Measurements from ENCODE around the gene VPREB3.
A peak's percentile ranks its signal among the peaks of the same experiment; 100 is the strongest.

The VPREB3 gene, protein sequence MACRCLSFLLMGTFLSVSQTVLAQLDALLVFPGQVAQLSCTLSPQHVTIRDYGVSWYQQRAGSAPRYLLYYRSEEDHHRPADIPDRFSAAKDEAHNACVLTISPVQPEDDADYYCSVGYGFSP
- total RNA-seq: 0 reads per million in 2 donors

DNA sequence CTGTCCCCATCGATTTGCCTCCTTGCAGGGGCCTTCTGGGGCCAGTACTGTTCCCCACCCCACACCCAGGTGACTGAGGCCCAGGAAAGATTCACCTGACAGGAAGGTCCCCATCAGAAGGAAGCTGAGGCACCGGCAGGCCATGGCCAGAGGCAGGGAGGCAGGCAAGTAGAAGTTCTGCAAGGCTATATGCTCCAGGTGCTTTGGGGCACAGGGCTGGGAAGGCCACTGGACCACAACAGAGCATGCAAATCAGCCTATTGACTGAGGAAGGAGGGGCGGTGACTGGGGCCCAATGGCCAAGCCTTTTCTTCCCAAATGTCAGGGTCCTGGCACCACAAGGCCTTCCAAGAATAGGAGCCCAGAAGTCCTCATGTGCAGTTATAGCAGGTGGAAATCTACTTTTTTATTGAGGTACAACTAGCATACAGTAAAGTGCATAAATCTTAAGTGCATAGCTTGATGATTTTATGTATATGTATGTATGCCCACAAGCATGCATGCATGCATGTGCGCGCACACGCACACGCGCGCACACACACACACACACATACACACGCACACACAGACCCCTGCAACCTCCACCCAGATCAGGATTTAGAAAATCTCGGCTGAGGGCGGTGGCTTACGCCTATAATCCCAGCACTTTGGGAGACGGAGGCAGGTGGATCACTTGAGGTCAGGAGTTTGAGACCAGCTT is at the start of gene VPREB3:
VPREB3 (minus strand) TSS at position 206 of the 700 bp plus-strand sequence; CDS start at position 144, 62 bp downstream.
- no peak for DNase-seq

DNA sequence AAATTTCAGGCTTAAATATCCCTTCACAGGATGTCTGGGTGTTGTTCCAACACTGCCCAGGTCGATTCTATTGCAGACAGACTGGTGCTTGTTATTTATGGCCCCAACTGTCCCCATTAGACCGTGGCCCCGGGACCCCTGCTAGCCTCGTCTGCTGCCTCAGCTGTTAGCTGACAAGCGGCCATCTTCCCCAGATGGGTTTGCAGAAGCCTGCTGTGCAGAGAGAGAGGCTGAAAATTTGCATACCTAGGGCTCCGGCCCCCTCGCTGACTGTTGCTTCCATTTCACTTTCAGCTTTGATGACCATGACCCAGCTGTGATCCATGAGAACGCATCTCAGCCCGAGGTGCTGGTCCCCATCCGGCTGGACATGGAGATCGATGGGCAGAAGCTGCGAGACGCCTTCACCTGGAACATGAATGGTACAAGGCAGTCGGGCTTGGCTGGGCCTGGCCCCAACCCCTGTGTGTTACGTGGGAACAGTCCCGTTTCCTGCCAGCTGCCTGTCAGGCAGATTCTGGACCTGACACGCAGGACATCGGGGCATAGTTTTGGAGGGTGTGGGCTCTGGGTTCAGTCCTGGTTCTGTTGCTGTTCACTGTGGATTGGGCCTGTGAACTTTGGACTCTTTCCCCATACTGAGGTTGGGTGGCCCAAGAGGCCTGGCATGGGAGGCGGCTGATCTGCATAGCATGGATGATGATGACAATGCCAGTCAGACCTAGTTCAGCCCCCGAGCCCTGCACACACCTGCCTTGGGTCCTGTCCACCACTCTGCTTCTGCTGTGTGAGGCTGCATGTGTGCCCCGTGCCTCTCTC is 49.0 kb upstream of the VPREB3 start:
- DNase-seq: no peak

DNA sequence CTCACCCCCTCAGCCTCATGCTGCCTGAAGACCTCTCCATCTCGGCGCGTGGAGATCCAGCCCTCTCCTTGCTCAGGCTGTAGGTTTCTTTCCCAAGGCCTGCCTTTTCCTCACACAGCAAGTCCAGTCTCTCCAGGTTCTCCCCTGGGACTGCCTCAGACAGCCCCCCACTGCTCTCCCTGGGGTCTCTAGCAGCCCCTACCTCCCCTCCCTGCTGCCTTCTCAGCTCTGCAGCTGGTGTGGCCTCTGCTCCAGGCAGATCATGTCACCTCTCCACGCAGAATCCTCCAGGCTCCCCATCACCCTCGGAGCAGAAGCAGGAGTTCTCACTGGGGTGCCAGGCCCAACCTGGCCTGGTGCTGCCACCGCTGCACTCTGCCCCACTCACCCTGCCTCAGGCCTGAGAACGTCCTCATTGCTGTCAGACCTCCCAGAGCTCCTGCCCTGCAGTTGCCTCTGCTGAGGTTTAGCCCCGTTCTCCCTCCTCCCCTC is 47.7 kb upstream of the VPREB3 start:
- DNase-seq: no peak

DNA sequence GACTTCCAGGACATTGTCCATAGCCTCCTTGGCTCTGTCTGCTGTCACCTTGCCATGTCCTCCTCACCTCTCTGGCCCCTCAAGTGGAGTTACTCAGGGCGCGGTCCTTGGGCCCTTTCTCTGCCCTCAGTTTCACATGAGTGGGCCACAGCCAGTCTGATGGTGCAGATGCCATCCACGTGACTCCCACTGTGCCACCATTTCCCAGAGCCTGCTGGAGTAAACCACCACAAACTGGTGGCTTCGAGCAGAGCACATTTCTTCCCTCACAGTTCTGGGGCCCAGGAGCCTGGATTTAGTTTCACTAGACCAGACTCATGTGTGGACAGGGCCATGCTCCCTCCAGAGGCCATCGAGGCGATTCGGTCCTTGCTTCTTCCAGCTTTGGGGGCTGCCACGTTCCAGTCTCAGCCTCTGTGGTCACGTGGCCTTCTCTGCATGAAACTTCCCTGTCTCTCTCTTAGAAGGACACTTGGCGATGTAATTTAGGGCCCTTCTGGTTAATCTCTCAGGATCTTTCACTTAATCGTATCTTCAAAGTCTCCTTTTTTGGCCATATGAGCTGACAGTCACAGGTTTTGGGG is 47.1 kb upstream of the VPREB3 start:
- DNase-seq: no peak

DNA sequence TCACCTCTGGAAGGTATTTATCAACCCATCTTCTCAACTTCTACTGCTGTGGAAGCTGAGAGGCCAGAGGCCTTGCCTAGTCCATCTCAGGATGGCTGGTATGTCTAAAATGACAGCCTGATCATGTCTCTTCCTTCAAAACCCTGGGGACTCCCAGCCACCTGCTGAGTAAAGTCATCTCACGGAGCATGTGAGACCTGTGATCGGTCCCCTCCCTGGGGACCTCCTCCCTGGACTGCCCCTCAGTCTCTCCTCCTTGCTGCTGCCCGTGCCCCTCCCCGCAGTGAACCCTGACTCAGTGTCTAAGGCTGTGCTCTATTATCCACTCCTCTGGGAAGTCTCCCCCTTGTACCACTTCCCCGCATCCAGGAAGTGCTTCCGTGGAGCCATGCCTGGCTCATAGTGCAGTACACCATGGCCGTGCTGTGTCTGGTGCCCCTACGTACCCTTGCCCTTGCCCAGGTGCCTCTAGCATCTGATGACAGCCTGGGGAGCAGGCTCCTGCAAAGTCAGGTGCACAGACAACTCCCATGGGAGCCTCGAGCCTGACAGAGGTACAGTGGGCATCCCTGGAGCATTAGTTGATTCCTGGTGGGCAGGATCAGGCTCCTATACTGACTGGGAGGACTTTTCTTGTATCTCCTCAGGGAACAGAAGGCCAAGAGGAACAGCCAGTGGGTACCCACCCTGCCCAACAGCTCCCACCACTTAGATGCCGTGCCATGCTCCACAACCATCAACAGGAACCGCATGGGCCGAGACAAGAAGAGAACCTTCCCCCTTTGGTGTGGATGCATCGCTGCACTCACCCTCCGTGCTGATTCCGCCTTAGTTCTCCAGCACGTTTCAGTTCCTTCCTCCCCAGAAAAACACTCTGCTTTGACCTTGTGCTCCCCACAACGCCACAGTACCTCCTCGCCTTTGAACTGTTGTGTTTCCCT is 46.3 kb upstream of the VPREB3 start:
- no peak for DNase-seq

DNA sequence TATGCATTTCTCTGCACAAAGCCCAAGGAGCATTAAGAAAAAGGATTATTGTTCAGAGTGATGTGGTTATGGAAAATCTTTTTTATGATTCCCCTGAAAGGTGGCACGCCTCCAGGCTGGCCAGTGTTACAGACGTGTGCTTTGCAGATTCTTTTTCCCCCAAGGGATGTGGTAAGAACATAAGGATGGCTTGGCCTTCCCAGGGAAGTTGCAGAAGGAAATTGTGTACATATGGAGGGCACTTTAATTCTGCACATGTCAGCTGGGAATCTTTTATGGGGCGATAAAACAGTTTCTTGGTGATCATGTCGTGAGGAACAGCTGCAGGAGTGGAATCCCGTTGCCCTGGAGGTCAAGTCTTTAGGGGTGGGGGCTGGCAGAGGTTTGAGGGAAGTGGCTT is 42.2 kb upstream of the VPREB3 start:
- DNase-seq: no peak

DNA sequence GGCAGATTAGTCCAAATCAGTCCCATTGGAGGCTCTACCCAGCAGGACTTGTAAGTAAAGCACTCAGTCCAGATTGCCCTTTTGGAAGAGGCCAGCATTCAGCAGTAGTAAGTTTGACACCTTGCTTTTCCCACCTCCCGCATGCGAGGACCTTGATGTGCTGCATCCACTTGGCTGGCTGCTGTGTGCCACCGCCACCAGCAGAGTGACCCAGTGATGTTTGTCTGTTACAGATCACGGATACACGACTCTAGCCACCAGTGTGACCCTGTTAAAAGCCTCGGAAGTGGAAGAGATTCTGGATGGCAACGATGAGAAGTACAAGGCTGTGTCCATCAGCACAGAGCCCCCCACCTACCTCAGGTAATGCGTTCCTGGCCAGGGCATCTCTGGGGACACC is 39.1 kb upstream of the VPREB3 start:
- no peak for DNase-seq

DNA sequence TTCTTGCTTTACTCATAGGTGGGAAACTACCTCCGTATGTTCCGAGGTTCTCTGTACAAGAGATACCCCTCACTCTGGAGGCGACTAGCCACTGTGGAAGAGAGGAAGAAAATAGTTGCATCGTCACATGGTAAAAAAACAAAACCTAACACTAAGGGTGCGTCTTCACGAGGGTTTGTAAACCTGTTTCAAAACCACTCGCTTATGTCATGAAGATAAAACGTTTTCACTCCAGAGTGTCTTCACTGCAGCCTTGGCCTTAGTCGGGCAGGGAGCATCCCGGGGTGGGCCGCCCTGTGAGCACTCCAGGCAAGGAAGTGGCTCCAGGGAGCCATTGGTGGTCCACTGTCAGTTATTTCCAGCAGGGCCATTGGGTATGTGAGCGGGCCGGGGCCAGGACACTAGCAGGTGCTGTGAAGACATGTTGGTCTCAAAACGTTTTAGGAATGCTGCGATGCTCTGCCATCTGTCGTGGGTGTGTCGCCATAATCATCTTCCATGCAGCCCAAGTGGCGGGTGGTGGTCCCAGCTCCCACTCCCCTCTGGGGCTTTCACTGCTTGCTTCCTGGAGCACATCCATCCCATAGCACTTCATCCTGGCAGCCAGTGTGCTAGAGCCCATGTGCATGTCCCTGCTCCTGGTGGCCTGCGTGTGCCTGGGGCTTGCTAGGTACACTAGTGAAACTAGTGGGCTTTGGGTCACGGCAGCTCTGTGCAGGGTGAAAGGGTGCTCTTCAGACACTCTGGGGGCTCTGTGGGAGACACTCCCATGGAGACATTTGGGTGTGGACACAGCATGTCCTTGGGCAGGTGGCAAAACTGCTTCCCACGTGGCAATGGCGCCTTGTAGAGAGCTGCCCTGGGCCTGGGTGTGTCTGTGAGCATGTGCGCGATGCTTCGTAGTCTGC is 37.8 kb upstream of the VPREB3 start:
- DNase-seq: no peak

DNA sequence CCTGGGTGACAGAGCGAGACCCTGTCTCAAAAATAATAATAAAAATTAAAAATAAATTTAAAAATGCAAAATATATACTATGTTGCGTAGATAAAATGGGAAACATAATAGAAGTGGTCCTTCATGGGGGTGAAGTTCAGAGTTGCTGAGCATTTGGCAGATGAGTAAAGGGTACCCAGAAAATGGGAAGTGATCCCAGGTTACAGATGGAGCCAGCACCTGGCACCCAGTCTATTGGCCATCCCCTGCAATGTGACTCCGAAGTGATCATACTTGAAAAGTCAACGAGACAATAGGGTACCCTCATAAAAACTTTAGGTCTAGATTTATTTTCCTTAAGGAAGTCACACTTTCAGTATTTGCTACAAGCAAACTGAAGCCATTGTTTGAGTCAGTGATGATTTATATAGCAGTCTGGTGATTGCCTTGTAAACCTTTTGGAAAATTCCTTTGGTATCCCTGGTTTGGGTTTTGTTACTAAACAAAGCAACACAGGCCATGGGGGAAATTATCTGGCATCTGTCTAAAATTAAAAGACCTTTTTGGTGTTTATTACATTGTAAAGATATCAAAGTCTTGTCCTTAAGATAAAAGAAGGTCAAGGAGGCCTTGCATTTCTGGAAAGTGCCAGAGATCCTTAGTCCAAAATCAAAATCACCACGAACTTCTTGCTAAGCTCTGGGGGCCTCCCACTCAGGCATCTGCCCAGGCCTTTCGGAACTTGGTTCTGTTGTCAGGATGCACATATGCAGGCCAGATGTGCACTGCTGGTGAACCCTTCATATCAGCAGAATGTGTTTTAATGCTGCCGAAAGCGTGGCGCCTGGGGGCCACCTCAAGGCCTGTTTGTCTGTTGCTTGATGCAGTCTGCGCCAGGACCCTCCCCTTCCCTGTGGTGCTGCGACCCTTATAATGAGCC is 36.9 kb upstream of the VPREB3 start:
- DNase-seq: no peak

DNA sequence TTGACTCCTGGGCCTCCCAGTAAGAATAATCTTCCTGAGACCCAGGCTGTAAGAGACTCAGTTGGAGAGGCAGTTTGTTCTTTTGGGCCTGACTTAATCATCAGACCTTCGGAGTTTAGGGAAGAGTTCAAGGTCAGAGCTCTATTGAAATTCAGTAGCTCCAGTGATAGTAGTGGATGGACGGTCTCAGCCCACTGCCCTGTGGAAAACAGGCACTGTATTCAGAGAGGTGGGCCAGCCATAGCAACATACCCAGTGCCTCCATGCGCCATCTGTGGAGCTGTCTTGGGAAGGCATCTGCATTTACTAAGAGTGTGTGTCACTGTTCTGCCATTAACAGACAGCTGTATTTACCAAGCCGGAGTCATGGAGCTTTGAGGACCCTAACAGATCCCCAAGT is 35.4 kb upstream of the VPREB3 start:
- no peak for DNase-seq

DNA sequence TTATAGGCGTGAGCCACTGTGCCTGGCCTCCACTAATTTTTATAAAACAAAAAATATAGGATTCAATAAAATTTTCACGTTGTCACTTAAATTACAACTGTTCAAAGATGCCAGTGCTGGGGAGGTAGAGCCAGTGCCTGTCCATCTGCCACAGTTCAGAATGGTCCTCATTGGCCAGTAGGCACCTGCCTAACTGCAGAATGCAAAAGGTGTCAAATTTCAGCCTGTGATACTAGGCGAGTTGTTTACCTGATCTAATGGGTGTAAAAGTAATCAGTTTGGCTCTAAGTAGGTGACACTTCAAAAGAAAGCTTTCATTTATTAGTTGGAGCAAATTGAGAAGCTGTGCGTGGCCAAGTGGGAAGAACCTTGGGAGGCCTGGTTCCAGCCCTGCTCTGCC is 34.9 kb upstream of the VPREB3 start:
- DNase-seq: no peak

DNA sequence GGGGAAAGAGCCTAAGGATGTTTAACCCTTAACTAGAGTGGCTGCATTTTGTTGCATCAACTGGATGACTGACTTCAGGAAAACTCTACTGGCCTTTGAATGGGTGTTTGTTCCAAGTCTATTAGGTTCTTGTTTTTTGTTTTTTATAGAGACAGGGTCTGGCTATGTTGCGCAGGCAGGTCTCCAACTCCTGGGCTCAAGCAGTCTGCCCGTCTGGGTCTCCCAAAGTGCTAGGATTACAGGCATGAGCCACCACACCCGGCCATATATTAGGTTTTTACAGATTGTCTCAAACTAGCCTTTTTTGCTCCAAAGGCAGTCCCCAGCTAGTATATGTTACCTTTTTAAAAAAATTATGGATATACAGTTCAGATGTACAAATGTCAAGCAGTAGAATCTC is 33.7 kb upstream of the VPREB3 start:
- DNase-seq: no peak

DNA sequence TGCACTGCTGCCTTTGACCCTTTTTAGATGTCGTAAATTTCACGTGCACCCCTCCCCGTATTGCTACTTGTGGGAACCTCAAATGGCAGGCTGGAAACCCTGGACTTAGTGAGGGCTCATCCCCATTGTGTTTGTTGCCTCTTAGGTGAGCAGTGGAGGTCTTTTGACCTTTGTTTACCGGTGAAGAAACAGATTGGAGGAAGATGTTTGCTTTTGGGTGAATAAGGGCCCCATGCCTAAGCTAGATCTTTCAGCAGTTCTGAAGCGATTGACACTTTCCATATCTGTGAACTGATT is 33.3 kb upstream of the VPREB3 start:
- DNase-seq: no peak

DNA sequence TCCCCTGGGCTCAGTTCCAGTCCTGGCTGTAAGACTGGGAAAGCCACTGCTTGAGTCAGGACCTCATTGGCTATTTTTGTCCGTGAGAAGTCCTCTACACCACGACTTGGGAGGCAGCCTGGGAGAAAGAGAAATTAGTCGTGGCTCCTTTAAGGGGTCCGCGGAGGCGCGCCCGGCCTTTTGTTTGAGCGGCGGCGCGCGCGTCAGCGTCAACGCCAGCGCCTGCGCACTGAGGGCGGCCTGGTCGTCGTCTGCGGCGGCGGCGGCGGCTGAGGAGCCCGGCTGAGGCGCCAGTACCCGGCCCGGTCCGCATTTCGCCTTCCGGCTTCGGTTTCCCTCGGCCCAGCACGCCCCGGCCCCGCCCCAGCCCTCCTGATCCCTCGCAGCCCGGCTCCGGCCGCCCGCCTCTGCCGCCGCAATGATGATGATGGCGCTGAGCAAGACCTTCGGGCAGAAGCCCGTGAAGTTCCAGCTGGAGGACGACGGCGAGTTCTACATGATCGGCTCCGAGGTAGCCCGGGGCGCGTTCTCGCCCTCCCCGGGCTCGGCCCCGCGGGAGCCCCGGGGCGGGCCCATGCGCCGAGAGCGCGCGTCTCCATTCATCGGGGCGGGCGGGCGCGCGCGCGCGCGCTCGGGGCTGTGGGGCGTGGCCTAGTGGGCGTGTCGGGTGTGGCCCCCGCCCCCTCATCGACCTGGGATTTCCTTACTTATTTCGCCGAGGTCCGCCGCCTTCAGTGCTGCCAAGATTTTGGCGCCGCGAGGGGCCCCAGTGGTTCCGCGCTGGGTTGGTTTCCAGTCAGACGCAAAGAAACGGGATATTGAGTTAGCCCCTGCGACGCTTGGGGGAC is 32.8 kb upstream of the VPREB3 start, which contains the start of gene SMARCB1:
SMARCB1 (plus strand) TSS at position 215 of the 848 bp plus-strand sequence; CDS start at position 419, 204 bp downstream.
- peak; percentile 94 for DNase-seq

DNA sequence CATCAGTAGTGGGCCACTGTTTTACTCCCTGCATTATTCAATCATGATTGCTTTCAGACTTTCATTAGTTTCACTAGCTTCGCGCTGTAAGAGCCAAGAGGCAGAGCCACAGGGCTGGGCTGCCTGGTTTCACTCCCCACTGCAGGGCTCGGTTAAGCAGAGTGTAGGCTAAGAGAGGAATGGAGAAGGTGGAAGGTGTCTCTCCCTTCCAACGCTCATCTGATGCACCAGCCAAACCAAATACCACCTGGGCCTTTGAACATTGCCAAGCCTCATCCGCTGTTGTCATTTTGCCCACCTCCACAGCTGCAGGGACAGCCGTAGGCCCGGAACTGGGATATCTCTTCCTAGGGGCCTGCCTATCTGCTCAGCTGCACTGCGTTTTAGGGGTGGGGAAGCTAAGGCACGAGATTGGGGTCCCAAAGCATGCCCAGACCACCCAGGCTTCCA is 32.1 kb upstream of the VPREB3 start:
- no peak for DNase-seq

DNA sequence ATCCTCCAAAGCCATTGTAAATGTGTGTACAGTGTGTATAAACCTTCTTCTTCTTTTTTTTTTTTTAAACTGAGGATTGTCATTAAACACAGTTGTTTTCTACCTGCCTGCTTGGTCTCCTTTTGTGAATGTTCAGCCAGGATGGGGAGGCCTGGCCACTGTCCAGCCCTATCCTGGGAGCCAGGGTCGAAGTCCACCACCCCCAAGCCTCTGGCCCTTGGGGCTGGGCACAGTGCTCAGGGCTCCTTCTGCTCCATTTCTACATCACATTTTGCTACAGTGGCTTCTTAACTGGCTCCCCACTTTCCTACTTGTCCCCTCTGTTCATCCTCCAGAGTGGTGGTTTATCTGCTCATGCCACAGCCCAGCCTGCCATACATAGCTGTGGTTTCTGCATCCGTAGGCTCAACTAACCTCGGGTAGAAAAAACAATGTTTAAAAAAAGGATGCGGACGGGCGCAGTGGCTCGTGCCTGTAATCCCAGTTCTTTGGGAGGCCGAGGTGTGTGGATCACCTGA is 30.0 kb upstream of the VPREB3 start:
- no peak for DNase-seq

DNA sequence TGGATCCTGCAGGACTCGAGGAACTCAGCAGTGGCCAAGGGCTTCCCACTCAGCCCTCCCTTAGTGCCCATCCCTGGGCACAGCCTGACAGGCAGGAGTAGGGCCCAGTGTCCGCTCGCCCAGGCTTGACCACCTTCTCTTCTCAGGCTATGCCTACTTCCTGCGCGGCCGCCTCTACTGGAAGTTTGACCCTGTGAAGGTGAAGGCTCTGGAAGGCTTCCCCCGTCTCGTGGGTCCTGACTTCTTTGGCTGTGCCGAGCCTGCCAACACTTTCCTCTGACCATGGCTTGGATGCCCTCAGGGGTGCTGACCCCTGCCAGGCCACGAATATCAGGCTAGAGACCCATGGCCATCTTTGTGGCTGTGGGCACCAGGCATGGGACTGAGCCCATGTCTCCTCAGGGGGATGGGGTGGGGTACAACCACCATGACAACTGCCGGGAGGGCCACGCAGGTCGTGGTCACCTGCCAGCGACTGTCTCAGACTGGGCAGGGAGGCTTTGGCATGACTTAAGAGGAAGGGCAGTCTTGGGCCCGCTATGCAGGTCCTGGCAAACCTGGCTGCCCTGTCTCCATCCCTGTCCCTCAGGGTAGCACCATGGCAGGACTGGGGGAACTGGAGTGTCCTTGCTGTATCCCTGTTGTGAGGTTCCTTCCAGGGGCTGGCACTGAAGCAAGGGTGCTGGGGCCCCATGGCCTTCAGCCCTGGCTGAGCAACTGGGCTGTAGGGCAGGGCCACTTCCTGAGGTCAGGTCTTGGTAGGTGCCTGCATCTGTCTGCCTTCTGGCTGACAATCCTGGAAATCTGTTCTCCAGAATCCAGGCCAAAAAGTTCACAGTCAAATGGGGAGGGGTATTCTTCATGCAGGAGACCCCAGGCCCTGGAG is 29.3 kb upstream of the VPREB3 start:
- DNase-seq: no peak

DNA sequence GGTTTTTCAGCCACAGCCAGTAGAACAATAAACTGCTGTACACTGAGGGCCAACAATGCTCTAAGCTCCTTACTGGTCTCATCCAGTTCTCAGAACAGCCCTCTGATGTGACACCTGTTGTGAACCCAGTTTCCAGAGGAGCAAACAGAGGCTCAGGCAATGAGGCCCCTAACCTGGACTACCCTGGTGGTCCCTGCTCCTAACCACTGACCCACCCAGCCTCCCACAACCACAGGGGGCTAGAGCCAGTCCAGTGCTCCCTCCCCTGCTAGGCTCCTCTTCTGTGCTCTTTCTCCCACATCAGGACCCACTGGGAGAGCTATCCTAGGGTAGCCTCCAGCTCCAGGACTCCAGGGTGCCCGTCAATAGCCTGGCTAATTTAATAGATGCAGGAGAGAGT is 28.5 kb upstream of the VPREB3 start:
- no peak for DNase-seq

Measured in T-helper 9 cell (primary cell).